Measurements from ENCODE around the gene DUSP18. TPM values are rescaled to one million over a fixed set of nuclear protein-coding genes. Genes with fewer than 3 reads are reported as not detected.

DUSP18 gene
- polyA plus RNA-seq, 1 of the 3 experiments (the other 2 are of a cell fraction) = 11.7 TPM

DNA sequence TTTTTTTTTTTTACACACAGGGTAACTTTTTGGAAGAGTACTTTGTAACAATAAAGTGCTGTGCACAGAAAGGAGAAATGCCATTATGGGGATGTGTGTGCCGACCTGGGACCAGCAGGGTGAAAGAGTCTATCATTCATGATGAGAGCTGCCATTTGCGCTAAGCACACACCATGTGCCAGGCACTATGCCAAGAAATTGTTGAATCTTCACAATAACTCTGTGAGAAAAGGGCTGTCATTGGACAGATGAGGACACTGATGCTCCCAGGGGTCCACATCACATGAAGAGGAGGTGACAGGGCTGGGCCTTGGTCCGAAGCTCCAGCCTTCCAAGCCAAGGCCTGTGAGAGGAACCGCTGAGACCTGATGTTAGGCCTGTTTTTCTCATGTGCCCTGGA lies 5.6 kb downstream of the DUSP18 start:
- Histone ChIP-seq H3K9me3 (no peaks in the 10 kb centered on the region), H3K4me1 (ENCODE audit: control insufficient read depth in 1 of 2, insufficient read depth in 2 of 2, low read depth in 1 of 2, low read length in 1 of 2) (peaks cover 0 to 6% of the 10 kb centered on the region in 2 experiments; a peak in 2 of 4 replicates), H3K27me3 (ENCODE audit: insufficient read depth) (no peaks in the 10 kb centered on the region), H3K9ac (no peak overlapping the region), H3K27ac (ENCODE audit: low read depth in 2 of 2, low read length in 1 of 2) (no peak overlapping the region), H3K79me2 (ENCODE audit: insufficient read depth) (peaks cover 11% of the 10 kb centered on the region; the same call in 1 of the 2 replicates), H3K9me2 (no peaks in the 10 kb centered on the region), H3K4me3 (ENCODE audit: low read depth in 2 of 2, low read length in 1 of 2) (no peak overlapping the region), H3K4me2 (no peak overlapping the region), H4K20me1 (ENCODE audit: insufficient read depth) (no peaks in the 10 kb centered on the region), H3F3A (replicated peaks; ENCODE audit: insufficient read depth) (no peaks in the 10 kb centered on the region), H3K36me3 (replicated peaks in 1 of 2; ENCODE audit: control insufficient read depth in 1 of 2, insufficient read depth in 2 of 2, low read length in 1 of 2) (peaks cover 4 to 9% of the 10 kb centered on the region in 2 experiments), H2AFZ (ENCODE audit: low read depth) (no peak overlapping the region)
- DNase-seq = no peak
- POLR2A ChIA-PET = no interaction called here
- CTCF ChIA-PET = interaction anchor here (1.1 to 3.6 kb wide), 2 partner anchors 25 to 27 kb away, joined by 3 to 11 read pairs; partner anchors contain the start of gene SLC35E4
- 80% methylated on average over 4 of the region's 4 CpGs for WGBS (ENCODE audit: low lambda C conversion rate)
- TF ChIP-seq TAF1 (IDR thresholded peaks at IDR 0.05; ENCODE audit: borderline replicate concordance, low read depth, low read length) = no peak

DNA sequence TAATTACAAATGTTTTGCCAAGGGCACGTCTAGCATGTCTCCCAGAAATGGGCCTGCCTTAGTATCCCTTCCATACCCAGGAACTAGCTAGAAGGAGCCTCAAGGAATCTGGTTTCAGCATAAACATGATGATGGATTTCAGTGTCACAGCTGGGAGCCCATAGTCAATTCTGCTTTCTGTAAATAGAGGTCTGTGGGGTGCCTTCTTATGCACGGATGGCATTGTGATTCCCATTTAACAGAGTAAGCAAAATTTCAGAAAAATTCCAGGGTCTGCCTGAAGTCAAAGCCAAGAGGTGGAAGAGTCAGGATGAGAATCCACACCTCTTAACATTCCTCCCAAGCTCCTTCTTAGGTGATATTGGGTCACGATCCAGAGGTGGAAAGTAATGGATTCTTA lies 12.1 kb downstream of the DUSP18 start:
- H3K79me2 ChIP-seq (ENCODE audit: insufficient read depth) = no peaks in the 10 kb centered on the region
- H3K27ac ChIP-seq (ENCODE audit: low read depth in 2 of 2, low read length in 1 of 2) = no peak overlapping the region
- ChIA-PET POLR2A (interaction anchor here (0.6 to 0.7 kb wide), 3 partner anchors 8 to 373 kb away, joined by 3 to 5 read pairs (median 4); no protein-coding TSS in a partner anchor), CTCF (interaction anchor here (0.6 to 0.7 kb wide), 2 partner anchors 11 to 77 kb away, joined by 3 read pairs; no protein-coding TSS in a partner anchor)
- H3K4me3 ChIP-seq (ENCODE audit: low read depth in 2 of 2, low read length in 1 of 2) = no peak overlapping the region
- H3F3A ChIP-seq (replicated peaks; ENCODE audit: insufficient read depth) = no peaks in the 10 kb centered on the region
- no peaks in the 10 kb centered on the region for H3K9me3 ChIP-seq
- peaks cover 0 to 6% of the 10 kb centered on the region in 2 experiments for H3K36me3 ChIP-seq (replicated peaks in 1 of 2; ENCODE audit: control insufficient read depth in 1 of 2, insufficient read depth in 2 of 2, low read length in 1 of 2)
- no peaks in the 10 kb centered on the region for H3K27me3 ChIP-seq (ENCODE audit: insufficient read depth)
- H3K9ac ChIP-seq = no peak overlapping the region
- TF ChIP-seq NRF1 (IDR thresholded peaks at IDR 0.05; ENCODE audit: low read depth, low read length) (no peak), YY1 (IDR thresholded peaks at IDR 0.05; ENCODE audit: low read depth) (no peak), POLR2AphosphoS5 (IDR thresholded peaks at IDR 0.05; ENCODE audit: low read depth, low read length) (no peak), GABPA (IDR thresholded peaks at IDR 0.05; ENCODE audit: low read depth) (no peak), MXI1 (IDR thresholded peaks at IDR 0.05; ENCODE audit: low read depth, low read length) (no peak), RFX5 (IDR thresholded peaks at IDR 0.05; ENCODE audit: low read length) (no peak), GATA2 (CRISPR knock-in tag; IDR thresholded peaks at IDR 0.05) (no peak), SMC3 (IDR thresholded peaks at IDR 0.05; ENCODE audit: low read depth, low read length) (no peak), FOXM1 (IDR thresholded peaks at IDR 0.05; ENCODE audit: low read depth) (no peak), EP300 (IDR thresholded peaks at IDR 0.05; ENCODE audit: borderline replicate concordance in 1 of 2, low read depth in 1 of 2, low read length in 1 of 2) (no peak), TCF12 (IDR thresholded peaks at IDR 0.05) (no peak)
- TF ChIP-seq, protein P1, sequence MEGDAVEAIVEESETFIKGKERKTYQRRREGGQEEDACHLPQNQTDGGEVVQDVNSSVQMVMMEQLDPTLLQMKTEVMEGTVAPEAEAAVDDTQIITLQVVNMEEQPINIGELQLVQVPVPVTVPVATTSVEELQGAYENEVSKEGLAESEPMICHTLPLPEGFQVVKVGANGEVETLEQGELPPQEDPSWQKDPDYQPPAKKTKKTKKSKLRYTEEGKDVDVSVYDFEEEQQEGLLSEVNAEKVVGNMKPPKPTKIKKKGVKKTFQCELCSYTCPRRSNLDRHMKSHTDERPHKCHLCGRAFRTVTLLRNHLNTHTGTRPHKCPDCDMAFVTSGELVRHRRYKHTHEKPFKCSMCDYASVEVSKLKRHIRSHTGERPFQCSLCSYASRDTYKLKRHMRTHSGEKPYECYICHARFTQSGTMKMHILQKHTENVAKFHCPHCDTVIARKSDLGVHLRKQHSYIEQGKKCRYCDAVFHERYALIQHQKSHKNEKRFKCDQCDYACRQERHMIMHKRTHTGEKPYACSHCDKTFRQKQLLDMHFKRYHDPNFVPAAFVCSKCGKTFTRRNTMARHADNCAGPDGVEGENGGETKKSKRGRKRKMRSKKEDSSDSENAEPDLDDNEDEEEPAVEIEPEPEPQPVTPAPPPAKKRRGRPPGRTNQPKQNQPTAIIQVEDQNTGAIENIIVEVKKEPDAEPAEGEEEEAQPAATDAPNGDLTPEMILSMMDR (IDR thresholded peaks at IDR 0.05) = no peak
- TF ChIP-seq, protein P2, sequence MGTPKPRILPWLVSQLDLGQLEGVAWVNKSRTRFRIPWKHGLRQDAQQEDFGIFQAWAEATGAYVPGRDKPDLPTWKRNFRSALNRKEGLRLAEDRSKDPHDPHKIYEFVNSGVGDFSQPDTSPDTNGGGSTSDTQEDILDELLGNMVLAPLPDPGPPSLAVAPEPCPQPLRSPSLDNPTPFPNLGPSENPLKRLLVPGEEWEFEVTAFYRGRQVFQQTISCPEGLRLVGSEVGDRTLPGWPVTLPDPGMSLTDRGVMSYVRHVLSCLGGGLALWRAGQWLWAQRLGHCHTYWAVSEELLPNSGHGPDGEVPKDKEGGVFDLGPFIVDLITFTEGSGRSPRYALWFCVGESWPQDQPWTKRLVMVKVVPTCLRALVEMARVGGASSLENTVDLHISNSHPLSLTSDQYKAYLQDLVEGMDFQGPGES (IDR thresholded peaks at IDR 0.05; ENCODE audit: low read depth, low read length) = no peak
- TF ChIP-seq, protein P3, sequence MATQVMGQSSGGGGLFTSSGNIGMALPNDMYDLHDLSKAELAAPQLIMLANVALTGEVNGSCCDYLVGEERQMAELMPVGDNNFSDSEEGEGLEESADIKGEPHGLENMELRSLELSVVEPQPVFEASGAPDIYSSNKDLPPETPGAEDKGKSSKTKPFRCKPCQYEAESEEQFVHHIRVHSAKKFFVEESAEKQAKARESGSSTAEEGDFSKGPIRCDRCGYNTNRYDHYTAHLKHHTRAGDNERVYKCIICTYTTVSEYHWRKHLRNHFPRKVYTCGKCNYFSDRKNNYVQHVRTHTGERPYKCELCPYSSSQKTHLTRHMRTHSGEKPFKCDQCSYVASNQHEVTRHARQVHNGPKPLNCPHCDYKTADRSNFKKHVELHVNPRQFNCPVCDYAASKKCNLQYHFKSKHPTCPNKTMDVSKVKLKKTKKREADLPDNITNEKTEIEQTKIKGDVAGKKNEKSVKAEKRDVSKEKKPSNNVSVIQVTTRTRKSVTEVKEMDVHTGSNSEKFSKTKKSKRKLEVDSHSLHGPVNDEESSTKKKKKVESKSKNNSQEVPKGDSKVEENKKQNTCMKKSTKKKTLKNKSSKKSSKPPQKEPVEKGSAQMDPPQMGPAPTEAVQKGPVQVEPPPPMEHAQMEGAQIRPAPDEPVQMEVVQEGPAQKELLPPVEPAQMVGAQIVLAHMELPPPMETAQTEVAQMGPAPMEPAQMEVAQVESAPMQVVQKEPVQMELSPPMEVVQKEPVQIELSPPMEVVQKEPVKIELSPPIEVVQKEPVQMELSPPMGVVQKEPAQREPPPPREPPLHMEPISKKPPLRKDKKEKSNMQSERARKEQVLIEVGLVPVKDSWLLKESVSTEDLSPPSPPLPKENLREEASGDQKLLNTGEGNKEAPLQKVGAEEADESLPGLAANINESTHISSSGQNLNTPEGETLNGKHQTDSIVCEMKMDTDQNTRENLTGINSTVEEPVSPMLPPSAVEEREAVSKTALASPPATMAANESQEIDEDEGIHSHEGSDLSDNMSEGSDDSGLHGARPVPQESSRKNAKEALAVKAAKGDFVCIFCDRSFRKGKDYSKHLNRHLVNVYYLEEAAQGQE (IDR thresholded peaks at IDR 0.05; ENCODE audit: low read depth, low read length) = no peak
- TF ChIP-seq, protein P4, sequence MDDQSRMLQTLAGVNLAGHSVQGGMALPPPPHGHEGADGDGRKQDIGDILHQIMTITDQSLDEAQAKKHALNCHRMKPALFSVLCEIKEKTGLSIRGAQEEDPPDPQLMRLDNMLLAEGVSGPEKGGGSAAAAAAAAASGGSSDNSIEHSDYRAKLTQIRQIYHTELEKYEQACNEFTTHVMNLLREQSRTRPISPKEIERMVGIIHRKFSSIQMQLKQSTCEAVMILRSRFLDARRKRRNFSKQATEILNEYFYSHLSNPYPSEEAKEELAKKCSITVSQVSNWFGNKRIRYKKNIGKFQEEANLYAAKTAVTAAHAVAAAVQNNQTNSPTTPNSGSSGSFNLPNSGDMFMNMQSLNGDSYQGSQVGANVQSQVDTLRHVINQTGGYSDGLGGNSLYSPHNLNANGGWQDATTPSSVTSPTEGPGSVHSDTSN (IDR thresholded peaks at IDR 0.05) = no peak
- H4K20me1 ChIP-seq (ENCODE audit: insufficient read depth) = no peaks in the 10 kb centered on the region
- peaks cover 0 to 2% of the 10 kb centered on the region in 2 experiments; a peak in 1 of 4 replicates for H3K4me1 ChIP-seq (ENCODE audit: control insufficient read depth in 1 of 2, insufficient read depth in 2 of 2, low read depth in 1 of 2, low read length in 1 of 2)
- no peaks in the 10 kb centered on the region for H3K9me2 ChIP-seq
- no peak overlapping the region for H3K4me2 ChIP-seq
- 86% methylated on average over 3 of the region's 3 CpGs for WGBS (ENCODE audit: low lambda C conversion rate)
- no peak for DNase-seq
- no peak overlapping the region for H2AFZ ChIP-seq (ENCODE audit: low read depth)
